Measurements from ENCODE around the gene DAAM2. TPM values are rescaled to one million over a fixed set of nuclear protein-coding genes. Genes with fewer than 3 reads are reported as not detected.
A peak's percentile ranks its signal among the peaks of the same experiment; 100 is the strongest.

The DAAM2 gene
- total RNA-seq, 6 experiments from 2014 or later = 1.6 to 9.8 (median 4.7) TPM

GRCh38 chr6:39844866-39845265 lies 52.7 kb downstream of the DAAM2 start:
- WGBS (ENCODE audit: insufficient coverage, low coverage, low lambda C conversion rate, missing lambda C conversion rate) = 100% methylated on average over 1 of the region's 1 CpG

GRCh38 chr6:39847221-39847620 lies 55.0 kb downstream of the DAAM2 start:
- ATAC-seq (peak in 2 of 4 donors; percentile 21 to 33), DNase-seq (no peak)
- no peaks in the 10 kb centered on the region for H3K36me3 ChIP-seq
- H3K27ac ChIP-seq = no peak overlapping the region
- H3K4me1 ChIP-seq = no peaks in the 10 kb centered on the region
- intact Hi-C loops (cut with DNase I) = no loop called here
- H3K4me3 ChIP-seq = no peak overlapping the region
- no peaks in the 10 kb centered on the region for H3K27me3 ChIP-seq
- H3K9me3 ChIP-seq = no peaks in the 10 kb centered on the region
- WGBS (ENCODE audit: insufficient coverage, low coverage, low lambda C conversion rate, missing lambda C conversion rate) = no CpG with 5 or more reads among the region's 10 CpGs
- TF ChIP-seq POLR2A (IDR thresholded peaks at IDR 0.05) = no peak
- no peak for TF ChIP-seq CTCF (IDR thresholded peaks at IDR 0.05)

More at GRCh38 chr6:39844866-39845265, 52.7 kb downstream of the DAAM2 start:
- H3K4me3 ChIP-seq = no peak overlapping the region
- intact Hi-C loops (cut with DNase I) = no loop called here
- no peaks in the 10 kb centered on the region for H3K36me3 ChIP-seq
- ATAC-seq (no peak), DNase-seq (no peak)
- no peak overlapping the region for H3K27ac ChIP-seq
- TF ChIP-seq CTCF (IDR thresholded peaks at IDR 0.05) (no peak), POLR2A (IDR thresholded peaks at IDR 0.05) (no peak)
- no peaks in the 10 kb centered on the region for H3K27me3 ChIP-seq
- no peaks in the 10 kb centered on the region for H3K9me3 ChIP-seq
- no peaks in the 10 kb centered on the region for H3K4me1 ChIP-seq

GRCh38 chr6:39848171-39848570 lies 56.0 kb downstream of the DAAM2 start:
- ATAC-seq (no peak), DNase-seq (no peak)
- H3K27ac ChIP-seq = no peak overlapping the region
- WGBS (ENCODE audit: insufficient coverage, low coverage, low lambda C conversion rate, missing lambda C conversion rate) = 51% methylated on average over 4 of the region's 4 CpGs
- intact Hi-C loops (cut with DNase I) = no loop called here
- H3K4me1 ChIP-seq = no peaks in the 10 kb centered on the region
- H3K9me3 ChIP-seq = no peaks in the 10 kb centered on the region
- H3K36me3 ChIP-seq = no peaks in the 10 kb centered on the region
- H3K4me3 ChIP-seq = no peak overlapping the region
- no peaks in the 10 kb centered on the region for H3K27me3 ChIP-seq
- TF ChIP-seq POLR2A (IDR thresholded peaks at IDR 0.05) (no peak), CTCF (IDR thresholded peaks at IDR 0.05) (no peak)

GRCh38 chr6:39849228-39849627 lies 57.1 kb downstream of the DAAM2 start:
- H3K27ac ChIP-seq = peak overlapping the region in 1 of 3 donors; percentile 4
- ATAC-seq (no peak), DNase-seq (no peak)
- no peaks in the 10 kb centered on the region for H3K4me1 ChIP-seq
- H3K4me3 ChIP-seq = no peak overlapping the region
- H3K9me3 ChIP-seq = no peaks in the 10 kb centered on the region
- no peaks in the 10 kb centered on the region for H3K27me3 ChIP-seq
- H3K36me3 ChIP-seq = no peaks in the 10 kb centered on the region
- TF ChIP-seq CTCF (IDR thresholded peaks at IDR 0.05) (no peak), POLR2A (IDR thresholded peaks at IDR 0.05) (no peak)
- intact Hi-C loops (cut with DNase I) = no loop called here
- 75% methylated on average over 3 of the region's 3 CpGs for WGBS (ENCODE audit: insufficient coverage, low coverage, low lambda C conversion rate, missing lambda C conversion rate)

GRCh38 chr6:39849764-39850163 lies 57.6 kb downstream of the DAAM2 start:
- no peaks in the 10 kb centered on the region for H3K9me3 ChIP-seq
- H3K27ac ChIP-seq = no peak overlapping the region
- intact Hi-C loops (cut with DNase I) = no loop called here
- ATAC-seq = no peak
- TF ChIP-seq CTCF (IDR thresholded peaks at IDR 0.05) (no peak), POLR2A (IDR thresholded peaks at IDR 0.05) (no peak)
- no peak for DNase-seq
- H3K4me1 ChIP-seq = no peaks in the 10 kb centered on the region
- H3K4me3 ChIP-seq = no peak overlapping the region
- WGBS (ENCODE audit: insufficient coverage, low coverage, low lambda C conversion rate, missing lambda C conversion rate) = no CpG with 5 or more reads among the region's 6 CpGs
- H3K27me3 ChIP-seq = no peaks in the 10 kb centered on the region
- no peaks in the 10 kb centered on the region for H3K36me3 ChIP-seq

Measured in right lobe of liver (tissue), 6 donors.